Tibial nerve (tissue), 4 donors: ENCODE measurements around the gene CRBN.

Experiments used
- CTCF ChIP-seq, 5 experiments: fragments of 200-600 bp in 3 of 5; fragments of 450-650 bp in 2 of 5; sonication (generic) in 3 of 5; IDR thresholded peaks; one replicate each; pipeline ENCODE4 v1.5.1; 2016 to 2019; ENCODE audit warnings: antibody characterized with exemption in 5 of 5, mild to moderate bottlenecking in 3 of 5, moderate library complexity in 2 of 5
- EP300 ChIP-seq, 2 donors: sonication (generic); formaldehyde crosslinking; IDR thresholded peaks; one replicate each; pipeline ENCODE4 v1.6.1; 2017; ENCODE audit warnings: antibody characterized with exemption in 2 of 2, mild to moderate bottlenecking in 1 of 2
- POLR2A ChIP-seq, 2 donors: fragments of 450-650 bp; IDR thresholded peaks; one replicate each; pipeline ENCODE4 v1.6.1; 2017; ENCODE audit warnings: antibody characterized with exemption in 2 of 2, mild to moderate bottlenecking in 2 of 2, moderate library complexity in 2 of 2

- TF ChIP-seq POLR2A (IDR thresholded peaks at IDR 0.05) (no peak), CTCF (IDR thresholded peaks at IDR 0.05) (no peak), EP300 (IDR thresholded peaks at IDR 0.05) (no peak)
Observed at GRCh38 chr3:3107858-3108257, 71.6 kb downstream of the CRBN start.
